Measurements from ENCODE around the gene SH2D3C. TPM values are rescaled to one million over a fixed set of nuclear protein-coding genes. Genes with fewer than 3 reads are reported as not detected.

Gene SH2D3C
- total RNA-seq, 2 donors from 2014 or later, result 11.5 to 16.5 TPM

- H3K4me1 ChIP-seq, result peaks cover 0 to 26% of the 10 kb centered on the region in 2 donors
- H3K36me3 ChIP-seq, result no peaks in the 10 kb centered on the region
- peak overlapping the region; percentile 1 to 56 for H3K27ac ChIP-seq
- H3K4me3 ChIP-seq, result peak overlapping the region; percentile 17 to 39
- peaks cover 2 to 10% of the 10 kb centered on the region in 2 donors for H3K27me3 ChIP-seq
- no peaks in the 10 kb centered on the region for H3K9me3 ChIP-seq
- no peak for DNase-seq (ENCODE audit: low spot score)
- no peak for TF ChIP-seq CTCF (IDR thresholded peaks at IDR 0.05)
Measured at GRCh38 chr9:127755061-127756060, 23.1 kb downstream of the SH2D3C start.

GRCh38 chr9:127754099-127755060 is 24.1 kb downstream of the SH2D3C start:
- Histone ChIP-seq H3K27me3 (peaks cover 2 to 10% of the 10 kb centered on the region in 2 donors), H3K36me3 (peaks cover 8% of the 10 kb centered on the region), H3K4me3 (peak overlapping the region; percentile 17 to 39), H3K27ac (no peak overlapping the region), H3K4me1 (peaks cover 0 to 26% of the 10 kb centered on the region in 2 donors), H3K9me3 (no peaks in the 10 kb centered on the region)
- DNase-seq (ENCODE audit: low spot score), result no peak
- TF ChIP-seq CTCF (IDR thresholded peaks at IDR 0.05), result no peak

- TF ChIP-seq CTCF (IDR thresholded peaks at IDR 0.05), result no peak
- Histone ChIP-seq H3K27me3 (peaks cover 2 to 10% of the 10 kb centered on the region in 2 donors), H3K27ac (no peak overlapping the region), H3K36me3 (peaks cover 9% of the 10 kb centered on the region), H3K4me1 (peaks cover 0 to 26% of the 10 kb centered on the region in 2 donors), H3K4me3 (no peak overlapping the region), H3K9me3 (no peaks in the 10 kb centered on the region)
- no peak for DNase-seq (ENCODE audit: low spot score)
Measured at GRCh38 chr9:127753622-127754021, 24.8 kb downstream of the SH2D3C start.

- H3K4me3 ChIP-seq, result no peak overlapping the region
- peaks cover 9% of the 10 kb centered on the region for H3K36me3 ChIP-seq
- H3K9me3 ChIP-seq, result no peaks in the 10 kb centered on the region
- H3K27me3 ChIP-seq, result peaks cover 2 to 10% of the 10 kb centered on the region in 2 donors
- H3K27ac ChIP-seq, result no peak overlapping the region
- DNase-seq (ENCODE audit: low spot score), result no peak
- H3K4me1 ChIP-seq, result peaks cover 0 to 26% of the 10 kb centered on the region in 2 donors
- TF ChIP-seq CTCF (IDR thresholded peaks at IDR 0.05), result no peak
Measured at GRCh38 chr9:127753148-127753547, 25.3 kb downstream of the SH2D3C start.

- Histone ChIP-seq H3K4me1 (peaks cover 0 to 26% of the 10 kb centered on the region in 2 donors), H3K27ac (no peak overlapping the region), H3K36me3 (peaks cover 9% of the 10 kb centered on the region), H3K9me3 (no peaks in the 10 kb centered on the region), H3K27me3 (peaks cover 0 to 10% of the 10 kb centered on the region in 2 donors), H3K4me3 (no peak overlapping the region)
- TF ChIP-seq CTCF (IDR thresholded peaks at IDR 0.05), result no peak
- DNase-seq (ENCODE audit: low spot score), result no peak
Measured at GRCh38 chr9:127751269-127752054, 27.0 kb downstream of the SH2D3C start.
